Stimulated activated naive CD8-positive, alpha-beta T cell treated with anti-CD3 and anti-CD28 coated beads, Interleukin-15, amount 100 ng/mL, for 72 hours (primary cell): ENCODE measurements around the gene ZXDC.
A peak's percentile ranks its signal among the peaks of the same experiment; 100 is the strongest.

Experiments
- ATAC-seq: fragments of 150-1000 bp; cut with Tn5 transposase; 2 replicates; pipeline ENCODE4 v1.10.0; 2021; ENCODE audit warnings: mild to moderate bottlenecking, moderate library complexity
- DNase-seq, 2 donors: peaks; one replicate each; pipeline ENCODE4 v3.0.0; 2021 to 2022
- H3K27ac Mint-ChIP-seq, 2 donors: one replicate each; pipeline ENCODE4 v1.8.0; 2022; ENCODE audit warnings: mild to moderate bottlenecking in 2 of 2, mixed read lengths in 2 of 2, moderate library complexity in 2 of 2
- H3K27me3 Mint-ChIP-seq: one replicate; pipeline ENCODE4 v1.8.0; 2022; ENCODE audit warnings: mixed read lengths
- H3K4me1 Mint-ChIP-seq: one replicate; pipeline ENCODE4 v1.8.0; 2022; ENCODE audit warnings: mild to moderate bottlenecking, mixed read lengths
- H3K4me3 Mint-ChIP-seq, 2 donors: one replicate each; pipeline ENCODE4 v1.8.0; 2022; ENCODE audit warnings: mild to moderate bottlenecking in 2 of 2, mixed read lengths in 2 of 2, moderate library complexity in 1 of 2
- H3K9me3 Mint-ChIP-seq, 2 donors: one replicate each; pipeline ENCODE4 v1.8.0; 2022; ENCODE audit warnings: mixed read lengths in 2 of 2

ZXDC gene

DNA sequence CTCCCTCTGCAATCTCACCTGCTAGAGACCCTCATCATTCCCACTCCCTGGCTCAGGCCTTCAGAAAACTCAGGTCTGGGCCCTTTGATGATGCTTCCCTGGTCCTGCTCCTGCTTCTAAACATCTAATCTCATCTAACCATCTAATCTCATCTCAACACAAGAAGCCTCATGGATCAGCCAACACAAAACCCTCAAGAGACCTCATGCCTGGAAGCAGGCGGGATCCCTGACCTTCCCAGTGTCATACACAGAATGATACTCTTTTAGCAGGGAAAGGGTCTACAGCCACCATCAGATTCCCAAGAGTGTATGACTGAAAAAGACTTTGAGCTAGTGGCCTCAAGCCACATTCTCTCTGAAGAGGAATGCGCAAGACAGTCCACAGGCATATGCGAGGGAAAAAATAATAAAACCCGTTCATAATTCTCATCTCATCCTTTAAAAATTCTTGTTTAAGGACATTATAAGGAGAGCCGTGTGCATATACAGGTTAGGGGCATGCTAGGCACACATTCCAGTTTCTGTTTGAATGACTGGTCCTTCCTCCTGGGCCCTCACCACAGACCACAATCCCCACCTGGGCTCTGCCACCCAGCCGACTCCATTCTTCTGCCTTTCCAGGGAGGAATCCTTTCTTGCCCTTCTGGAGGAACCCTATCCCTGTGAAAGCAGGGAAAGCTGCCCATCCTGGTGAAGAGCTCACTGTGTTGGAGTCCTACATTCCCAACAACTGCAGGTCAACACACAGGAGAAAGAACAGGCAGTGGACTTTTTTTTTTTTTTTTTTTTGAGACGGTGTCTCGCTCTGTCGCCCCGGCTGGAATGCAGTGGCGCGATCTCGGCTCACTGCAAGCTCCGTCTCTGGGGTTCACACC lies 2.2 kb downstream of the ZXDC start:
- no peaks in the 10 kb centered on the region for H3K27me3 Mint-ChIP-seq
- ATAC-seq (no peak), DNase-seq (no peak)
- peak overlapping the region; percentile 63 to 73 for H3K4me3 Mint-ChIP-seq
- no peaks in the 10 kb centered on the region for H3K9me3 Mint-ChIP-seq
- H3K27ac Mint-ChIP-seq = peak overlapping the region; percentile 72 to 91
- H3K4me1 Mint-ChIP-seq = peaks cover 56% of the 10 kb centered on the region

GRCh38 chr3:126472277-126473006 lies 3.2 kb downstream of the ZXDC start:
- ATAC-seq (no peak), DNase-seq (peak in 1 of 2 donors; percentile 39)
- Mint-ChIP-seq H3K4me3 (peak overlapping the region; percentile 63 to 73), H3K27ac (peak overlapping the region; percentile 1 to 81), H3K9me3 (no peaks in the 10 kb centered on the region), H3K27me3 (no peaks in the 10 kb centered on the region), H3K4me1 (peaks cover 62% of the 10 kb centered on the region)

DNA sequence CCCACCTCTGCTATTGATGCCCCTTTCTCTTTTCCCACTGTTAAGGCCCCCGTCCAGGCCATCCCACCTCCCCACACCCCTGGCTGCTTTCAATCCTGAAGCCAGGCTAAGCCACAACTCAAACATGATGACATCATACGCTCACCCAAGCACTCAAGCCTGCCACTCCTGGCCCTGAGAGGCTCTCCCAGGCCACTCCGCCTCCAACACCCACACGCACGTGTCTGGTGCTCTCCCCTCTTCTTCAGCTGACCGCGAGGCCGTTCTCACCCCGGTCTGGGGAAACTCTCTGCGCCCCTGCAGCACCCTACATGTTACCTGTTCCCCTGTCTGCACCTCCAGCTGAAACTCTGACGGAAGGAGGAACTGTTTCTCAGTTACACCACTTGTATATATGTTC lies 6.2 kb downstream of the ZXDC start:
- DNase-seq = no peak
- Mint-ChIP-seq H3K27me3 (no peaks in the 10 kb centered on the region), H3K4me1 (peaks cover 64% of the 10 kb centered on the region), H3K9me3 (no peaks in the 10 kb centered on the region), H3K4me3 (no peak overlapping the region), H3K27ac (peak overlapping the region; percentile 36 to 94)
- ATAC-seq = no peak

- ATAC-seq = no peak
- no peaks in the 10 kb centered on the region for H3K27me3 Mint-ChIP-seq
- peaks cover 51% of the 10 kb centered on the region for H3K4me1 Mint-ChIP-seq
- no peaks in the 10 kb centered on the region for H3K9me3 Mint-ChIP-seq
- H3K27ac Mint-ChIP-seq = peak overlapping the region; percentile 85 to 91
- no peak for DNase-seq
- no peak overlapping the region for H3K4me3 Mint-ChIP-seq
Observed at GRCh38 chr3:126468028-126468891, 7.4 kb downstream of the ZXDC start.

DNA sequence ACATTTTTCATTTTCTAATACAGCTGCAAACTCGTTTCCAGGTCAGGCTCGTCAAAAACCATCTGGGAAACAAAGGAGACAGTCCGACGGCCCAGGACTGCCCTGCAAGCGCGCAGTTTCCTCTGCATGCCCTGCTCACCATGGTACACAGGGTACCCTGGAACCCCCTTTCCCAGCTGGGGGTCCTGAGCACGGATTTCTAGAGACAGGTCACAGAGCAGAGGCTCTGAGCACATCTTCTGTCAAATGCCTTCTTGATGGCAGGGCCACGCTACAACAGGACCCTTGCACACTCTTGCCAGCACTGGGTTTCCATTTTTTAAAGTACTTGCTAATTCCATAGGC lies 8.1 kb downstream of the ZXDC start:
- H3K27ac Mint-ChIP-seq = no peak overlapping the region
- H3K4me3 Mint-ChIP-seq = no peak overlapping the region
- H3K27me3 Mint-ChIP-seq = no peaks in the 10 kb centered on the region
- peaks cover 45% of the 10 kb centered on the region for H3K4me1 Mint-ChIP-seq
- ATAC-seq = no peak
- H3K9me3 Mint-ChIP-seq = no peaks in the 10 kb centered on the region
- no peak for DNase-seq

DNA sequence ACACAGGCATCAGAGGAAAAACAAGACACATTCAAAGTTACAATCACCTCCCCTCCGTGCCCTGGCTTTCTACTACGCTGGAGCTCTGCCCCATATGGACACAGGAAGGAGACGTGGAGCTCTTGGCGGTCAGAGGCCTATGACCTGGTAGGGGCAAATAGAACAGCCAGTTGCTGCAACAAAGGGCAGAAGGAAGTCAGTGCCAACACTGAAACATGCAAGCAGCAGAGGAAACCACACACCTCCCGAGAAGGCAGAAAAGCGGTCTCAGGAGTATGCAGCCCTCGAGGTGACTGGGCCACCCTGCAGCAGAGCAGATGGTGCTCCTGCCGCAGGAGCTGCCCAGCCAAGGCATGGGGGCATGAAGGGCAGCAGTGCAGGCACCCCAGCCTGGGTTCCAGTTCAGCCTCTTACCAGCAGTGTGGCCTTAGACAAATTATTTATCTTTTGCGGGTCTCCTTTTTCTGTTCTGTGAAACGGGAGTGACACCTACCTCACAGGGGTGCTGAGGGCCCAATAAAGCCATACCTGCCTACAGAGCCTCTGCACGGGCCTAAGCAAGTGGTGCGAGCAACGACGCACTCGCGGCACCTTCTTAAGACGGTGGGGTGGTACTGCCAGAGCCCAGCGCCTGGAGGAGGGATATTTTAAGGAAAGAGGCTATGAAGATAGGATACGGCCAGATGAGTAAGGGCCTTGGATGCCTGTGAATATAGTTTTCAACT lies 8.6 kb downstream of the ZXDC start:
- Mint-ChIP-seq H3K4me3 (no peak overlapping the region), H3K4me1 (peaks cover 39% of the 10 kb centered on the region)
- DNase-seq = no peak

DNA sequence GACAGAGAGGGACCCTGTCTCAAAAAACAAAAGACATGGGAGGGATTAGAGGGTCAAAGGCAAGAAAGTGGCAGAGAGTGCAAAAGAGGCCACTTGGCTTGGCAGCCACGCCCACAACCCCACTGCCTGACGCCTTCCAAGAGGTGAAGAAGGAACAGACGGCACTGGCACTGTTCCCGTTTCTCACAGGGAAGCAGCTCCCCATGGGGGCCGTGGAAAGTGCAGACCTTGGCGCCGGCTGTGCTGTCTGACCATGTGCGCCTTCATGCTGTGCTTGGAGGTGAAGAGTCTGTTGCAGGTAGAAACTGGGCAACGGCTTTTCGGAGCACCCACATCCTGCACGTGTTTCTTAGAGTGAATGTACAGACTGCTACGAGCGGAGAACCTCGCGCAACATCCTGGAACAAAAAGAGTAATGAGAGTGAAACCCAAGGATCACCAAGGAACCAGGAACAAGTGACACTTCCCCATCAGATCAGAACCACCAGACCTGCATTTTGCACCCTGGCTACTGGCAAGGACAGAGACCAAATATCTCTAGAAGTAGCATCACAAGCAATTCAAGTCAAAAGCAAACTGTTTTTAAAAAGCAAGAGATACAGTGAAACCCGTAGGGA lies 9.7 kb downstream of the ZXDC start:
- Mint-ChIP-seq H3K4me1 (peaks cover 44% of the 10 kb centered on the region), H3K27ac (peak overlapping the region in 1 of 2 donors; percentile 95), H3K27me3 (no peaks in the 10 kb centered on the region), H3K4me3 (no peak overlapping the region), H3K9me3 (no peaks in the 10 kb centered on the region)
- ATAC-seq (no peak), DNase-seq (no peak)

More for the DNA sequence above, 8.6 kb downstream of the ZXDC start:
- Mint-ChIP-seq H3K27ac (peak overlapping the region; percentile 84 to 95), H3K9me3 (no peaks in the 10 kb centered on the region), H3K27me3 (no peaks in the 10 kb centered on the region)
- no peak for ATAC-seq

GRCh38 chr3:126464997-126465396 lies 10.7 kb downstream of the ZXDC start:
- Mint-ChIP-seq H3K4me3 (no peak overlapping the region), H3K27me3 (no peaks in the 10 kb centered on the region), H3K9me3 (no peaks in the 10 kb centered on the region), H3K4me1 (peaks cover 42% of the 10 kb centered on the region), H3K27ac (no peak overlapping the region)
- DNase-seq = no peak
- no peak for ATAC-seq

GRCh38 chr3:126464494-126464893 lies 11.2 kb downstream of the ZXDC start:
- DNase-seq = no peak
- Mint-ChIP-seq H3K4me1 (peaks cover 37% of the 10 kb centered on the region), H3K27me3 (no peaks in the 10 kb centered on the region), H3K4me3 (no peak overlapping the region), H3K9me3 (no peaks in the 10 kb centered on the region), H3K27ac (peak overlapping the region in 1 of 2 donors; percentile 49)
- no peak for ATAC-seq

- no peak for DNase-seq
- no peak overlapping the region for H3K4me3 Mint-ChIP-seq
- H3K4me1 Mint-ChIP-seq = peaks cover 33% of the 10 kb centered on the region
- H3K9me3 Mint-ChIP-seq = no peaks in the 10 kb centered on the region
- no peak for ATAC-seq
- peak overlapping the region in 1 of 2 donors; percentile 49 for H3K27ac Mint-ChIP-seq
- no peaks in the 10 kb centered on the region for H3K27me3 Mint-ChIP-seq
Observed at GRCh38 chr3:126464093-126464492, 11.6 kb downstream of the ZXDC start.

- no peaks in the 10 kb centered on the region for H3K9me3 Mint-ChIP-seq
- H3K4me1 Mint-ChIP-seq = peaks cover 27% of the 10 kb centered on the region
- DNase-seq = no peak
- no peak overlapping the region for H3K4me3 Mint-ChIP-seq
- H3K27me3 Mint-ChIP-seq = no peaks in the 10 kb centered on the region
- ATAC-seq = no peak
- H3K27ac Mint-ChIP-seq = no peak overlapping the region
Observed at GRCh38 chr3:126463521-126463920, 12.2 kb downstream of the ZXDC start.

- peak overlapping the region in 1 of 2 donors; percentile 38 for H3K27ac Mint-ChIP-seq
- H3K27me3 Mint-ChIP-seq = no peaks in the 10 kb centered on the region
- no peaks in the 10 kb centered on the region for H3K9me3 Mint-ChIP-seq
- no peak overlapping the region for H3K4me3 Mint-ChIP-seq
- DNase-seq (no peak), ATAC-seq (no peak)
- peaks cover 28% of the 10 kb centered on the region for H3K4me1 Mint-ChIP-seq
Observed at GRCh38 chr3:126461450-126462070, 14.1 kb downstream of the ZXDC start.

DNA sequence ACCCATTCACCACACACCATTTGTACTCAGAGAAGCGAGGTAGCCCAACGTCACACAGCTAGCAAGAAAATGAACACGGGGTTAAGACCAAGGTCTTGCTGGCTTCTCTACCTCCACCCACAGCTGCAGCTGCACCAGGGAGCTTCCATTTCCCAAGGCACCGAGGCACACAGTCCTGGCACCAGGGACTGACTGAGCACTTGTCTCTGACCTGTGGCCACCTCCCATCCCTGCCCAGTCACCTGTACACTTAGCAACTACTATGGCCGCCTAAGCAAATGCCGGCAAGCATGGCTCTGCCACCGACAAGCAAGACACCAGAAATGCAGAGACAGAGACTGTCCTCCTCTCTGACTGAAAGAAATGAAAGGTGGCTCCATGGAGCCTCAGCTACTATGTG lies 15.3 kb downstream of the ZXDC start:
- ATAC-seq (no peak), DNase-seq (no peak)
- Mint-ChIP-seq H3K27ac (no peak overlapping the region), H3K9me3 (no peaks in the 10 kb centered on the region), H3K27me3 (no peaks in the 10 kb centered on the region), H3K4me3 (no peak overlapping the region), H3K4me1 (peaks cover 19% of the 10 kb centered on the region)

DNA sequence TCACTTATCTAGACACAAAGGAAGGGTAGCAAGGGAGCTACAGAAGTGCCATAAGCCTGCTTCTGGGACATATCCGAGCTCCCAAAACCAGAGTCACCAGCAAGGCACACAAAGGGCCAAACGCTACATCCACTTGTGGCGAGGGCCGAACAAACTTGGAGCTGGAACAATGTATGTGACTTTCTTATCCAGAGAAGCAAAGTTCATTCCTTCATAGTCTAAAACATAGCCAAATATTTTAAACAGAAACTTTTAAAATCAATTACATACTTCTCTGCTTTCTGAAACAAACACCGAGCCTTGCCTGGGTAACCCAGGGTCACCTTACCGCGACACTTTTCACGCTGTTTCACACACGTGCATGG lies 15.9 kb downstream of the ZXDC start:
- DNase-seq = no peak
- Mint-ChIP-seq H3K4me3 (no peak overlapping the region), H3K9me3 (no peaks in the 10 kb centered on the region), H3K4me1 (peaks cover 19% of the 10 kb centered on the region), H3K27ac (no peak overlapping the region), H3K27me3 (no peaks in the 10 kb centered on the region)
- ATAC-seq = no peak
